CD4-positive, alpha-beta T cell (primary cell): ENCODE results near the gene RSF1. TPM values are rescaled to one million over a fixed set of nuclear protein-coding genes. Genes with fewer than 3 reads are reported as not detected.

ENCODE experiments used
- ATAC-seq: fragments of 200-7000 bp; cut with Tn5 transposase; one replicate; pipeline ENCODE4 v1.10.0; 2022; ENCODE audit warnings: mild to moderate bottlenecking; ENCODE audit not compliant: poor library complexity
- CTCF ChIA-PET: fragments of 350-600 bp; sonication (Branson Sonifier 250); formaldehyde crosslinking; loops from one replicate; lab custom pipeline; 2021; ENCODE audit warnings: antibody characterized with exemption, inconsistent platforms; lab: Charles Lee
- POLR2A ChIA-PET: fragments of 350-600 bp; sonication (Branson Sonifier 250); formaldehyde crosslinking; loops from one replicate; lab custom pipeline; 2021; ENCODE audit warnings: antibody characterized with exemption, inconsistent platforms; lab: Charles Lee
- DNase-seq, 14 experiments: peaks; one replicate each; pipeline ENCODE4 v3.0.0-alpha.2; 2013 to 2020; ENCODE audit warnings: mixed read lengths in 2 of 14
- H3K27ac ChIP-seq, 2 donors: one replicate each; pipeline versions ENCODE4 v1.5.1 to v1.7.0; 2013; ENCODE audit warnings: low read length in 2 of 2, low read depth in 1 of 2, mild to moderate bottlenecking in 1 of 2
- H3K27me3 ChIP-seq, 2 experiments: 1 replicate in 1 of 2; 2 replicates in 1 of 2; pipeline versions ENCODE4 v1.6.1 to v1.7.0; 2013; ENCODE audit warnings: low read length in 2 of 2, control low read depth in 1 of 2, mild to moderate bottlenecking in 1 of 2, moderate library complexity in 1 of 2; ENCODE audit not compliant: insufficient read depth in 2 of 2, control insufficient read depth in 1 of 2
- H3K36me3 ChIP-seq: one replicate; pipeline ENCODE4 v1.6.1; 2013; ENCODE audit warnings: low read length, control low read depth; ENCODE audit not compliant: insufficient read depth
- H3K4me1 ChIP-seq: one replicate; pipeline ENCODE4 v1.6.1; 2013; ENCODE audit warnings: low read length, control low read depth; ENCODE audit not compliant: insufficient read depth
- H3K4me3 ChIP-seq: one replicate; pipeline ENCODE4 v1.5.1; 2013; ENCODE audit warnings: mild to moderate bottlenecking, low read length, moderate library complexity
- H3K9me3 ChIP-seq, 2 experiments: 1 replicate in 1 of 2; 2 replicates in 1 of 2; pipeline versions ENCODE4 v1.6.1 to v1.7.0; 2013; ENCODE audit warnings: low read length in 2 of 2, mild to moderate bottlenecking in 2 of 2, control low read depth in 1 of 2, moderate library complexity in 1 of 2; ENCODE audit not compliant: control insufficient read depth in 1 of 2, insufficient read depth in 1 of 2
- H3K27ac Mint-ChIP-seq: one replicate; pipeline ENCODE4 v1.8.0; 2020; ENCODE audit warnings: mixed read lengths
- H3K27me3 Mint-ChIP-seq: one replicate; pipeline ENCODE4 v1.8.0; 2021; ENCODE audit warnings: mixed read lengths
- H3K36me3 Mint-ChIP-seq: one replicate; pipeline ENCODE4 v1.8.0; 2021; ENCODE audit warnings: low read depth, mixed read lengths
- H3K4me1 Mint-ChIP-seq: one replicate; pipeline ENCODE4 v1.8.0; 2021; ENCODE audit warnings: low read depth, mixed read lengths
- H3K4me3 Mint-ChIP-seq: one replicate; pipeline ENCODE4 v1.8.0; 2020; ENCODE audit warnings: mild to moderate bottlenecking, mixed read lengths
- H3K9me3 Mint-ChIP-seq: one replicate; pipeline ENCODE4 v1.8.0; 2020; ENCODE audit warnings: mixed read lengths
- intact Hi-C, 2 experiments: fragments of 100-400 bp; cut with DNase I in 1 of 2; cut with micrococcal nuclease in 1 of 2; formaldehyde crosslinking; loops; one replicate each; pipeline versions ENCODE4 v1.15.1 to v1.9.0; 2023 to 2025; cut with DNase I, micrococcal nuclease
- total RNA-seq, 174 experiments: library from RNA in 2 of 174; stranded (reverse) in 2 of 174; gene quantifications; one replicate each; pipeline ENCODE4 v1.2.3 and lab custom pipeline; 2021 to 2026
- TF ChIP-seq, protein P1 (sequence below): fragments of 200-600 bp; IDR thresholded peaks from one replicate; pipeline ENCODE4 v1.8.0; 2022; ENCODE audit warnings: antibody characterized with exemption, mild to moderate bottlenecking

The RSF1 gene
- total RNA-seq, 2 experiments from 2014 or later = 87.7 to 91.9 TPM

DNA sequence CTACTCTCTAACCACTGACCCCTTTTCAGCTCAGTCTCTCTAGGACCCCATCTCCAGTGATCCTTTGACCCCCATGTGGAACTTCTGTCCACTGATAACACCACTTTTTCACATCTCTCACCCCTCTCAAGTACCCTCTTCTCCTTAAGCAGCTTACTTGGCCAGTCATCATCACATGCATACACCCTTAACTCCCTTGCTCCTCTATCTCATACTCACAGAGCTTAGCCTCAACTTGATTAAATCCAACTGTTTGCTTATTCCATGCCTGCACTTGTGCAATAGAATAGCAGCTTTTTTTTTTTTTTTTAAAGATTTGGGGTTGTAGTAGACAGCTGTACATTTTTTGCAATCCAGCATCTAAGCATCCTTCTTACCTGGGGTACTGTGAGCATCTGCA lies 208.6 kb downstream of the RSF1 start:
- ChIA-PET POLR2A (no interaction called here), CTCF (interaction anchor here (0.7 kb wide), 1 partner anchor 104 kb away, joined by 5 read pairs; no protein-coding TSS in a partner anchor)
- Mint-ChIP-seq H3K27me3 (no peaks in the 10 kb centered on the region), H3K27ac (no peak overlapping the region), H3K9me3 (no peaks in the 10 kb centered on the region), H3K4me3 (no peak overlapping the region), H3K36me3 (peaks cover 82% of the 10 kb centered on the region), H3K4me1 (no peaks in the 10 kb centered on the region)
- Histone ChIP-seq H3K9me3 (no peaks in the 10 kb centered on the region), H3K27me3 (no peaks in the 10 kb centered on the region), H3K4me1 (no peaks in the 10 kb centered on the region), H3K27ac (no peak overlapping the region), H3K4me3 (no peak overlapping the region), H3K36me3 (peaks cover 41% of the 10 kb centered on the region)
- intact Hi-C loops = loop anchor here in 1 of 2 experiments (10.0 kb wide), 1 partner anchor 877 kb away; no protein-coding TSS in a partner anchor
- TF ChIP-seq, protein P1, sequence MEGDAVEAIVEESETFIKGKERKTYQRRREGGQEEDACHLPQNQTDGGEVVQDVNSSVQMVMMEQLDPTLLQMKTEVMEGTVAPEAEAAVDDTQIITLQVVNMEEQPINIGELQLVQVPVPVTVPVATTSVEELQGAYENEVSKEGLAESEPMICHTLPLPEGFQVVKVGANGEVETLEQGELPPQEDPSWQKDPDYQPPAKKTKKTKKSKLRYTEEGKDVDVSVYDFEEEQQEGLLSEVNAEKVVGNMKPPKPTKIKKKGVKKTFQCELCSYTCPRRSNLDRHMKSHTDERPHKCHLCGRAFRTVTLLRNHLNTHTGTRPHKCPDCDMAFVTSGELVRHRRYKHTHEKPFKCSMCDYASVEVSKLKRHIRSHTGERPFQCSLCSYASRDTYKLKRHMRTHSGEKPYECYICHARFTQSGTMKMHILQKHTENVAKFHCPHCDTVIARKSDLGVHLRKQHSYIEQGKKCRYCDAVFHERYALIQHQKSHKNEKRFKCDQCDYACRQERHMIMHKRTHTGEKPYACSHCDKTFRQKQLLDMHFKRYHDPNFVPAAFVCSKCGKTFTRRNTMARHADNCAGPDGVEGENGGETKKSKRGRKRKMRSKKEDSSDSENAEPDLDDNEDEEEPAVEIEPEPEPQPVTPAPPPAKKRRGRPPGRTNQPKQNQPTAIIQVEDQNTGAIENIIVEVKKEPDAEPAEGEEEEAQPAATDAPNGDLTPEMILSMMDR = no peak
- DNase-seq (no peak), ATAC-seq (no peak)

Other genes with a start within 250 kb of the RSF1 start
- gene AQP11, start 230.8 kb downstream of the RSF1 start, total RNA-seq = not detected
- gene CLNS1A, start 182.9 kb downstream of the RSF1 start, total RNA-seq = 10 to 100 TPM; 87.8 to 93.1 TPM
- 1 to 10 TPM; 1.5 to 2.1 TPM for gene AAMDC, start 422 bp upstream of the RSF1 start, total RNA-seq
- 10 to 100 TPM; 46.5 to 49.2 TPM for gene INTS4, start 173.9 kb upstream of the RSF1 start, total RNA-seq
- under 1 TPM in 1 of 2 experiments, not detected in 1; 0.34 TPM for gene KCTD14, start 202.6 kb upstream of the RSF1 start, total RNA-seq
- gene THRSP, start 243.1 kb upstream of the RSF1 start, total RNA-seq = not detected